ENCODE results near the gene PLA2G4F.

Gene PLA2G4F

GRCh38 chr15:42163291-42163690 is 6.9 kb upstream of the PLA2G4F start:
- no peak for DNase-seq

- DNase-seq, result no peak
Observed at GRCh38 chr15:42160136-42160535, 3.7 kb upstream of the PLA2G4F start.

DNA sequence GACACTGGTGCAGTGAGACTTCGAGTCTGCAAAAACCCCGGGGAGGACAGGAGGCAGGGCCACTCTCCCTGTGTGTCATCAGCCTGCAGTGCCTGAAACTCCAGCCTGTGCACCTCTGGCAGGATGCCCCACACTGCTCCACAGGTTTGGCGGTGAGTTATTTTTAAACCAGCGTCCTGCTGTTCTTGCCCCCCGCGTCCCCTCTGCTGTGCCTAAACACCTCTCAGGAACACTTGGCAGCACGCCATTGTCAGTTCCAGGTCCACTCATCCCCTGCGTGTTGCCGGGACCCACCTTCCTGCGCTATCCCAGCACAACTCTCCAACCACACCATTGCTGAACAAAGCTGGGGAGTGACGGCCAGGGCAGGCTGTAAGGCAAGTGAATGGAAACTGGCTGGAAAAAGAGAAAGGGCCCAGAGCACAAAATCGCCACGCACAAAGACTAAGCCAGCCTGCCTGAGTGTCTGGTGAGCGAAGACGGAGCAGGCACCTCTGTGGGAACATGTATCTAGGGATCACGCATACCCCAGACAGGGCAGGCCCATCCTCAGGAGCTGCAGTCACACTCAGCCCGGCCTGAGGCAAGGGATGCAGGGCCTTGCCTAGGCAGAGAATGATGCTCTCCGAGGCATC is 3.1 kb upstream of the PLA2G4F start:
- no peak for DNase-seq

GRCh38 chr15:42158941-42159340 is 2.5 kb upstream of the PLA2G4F start:
- no peak for DNase-seq

- DNase-seq, result no peak
Observed at GRCh38 chr15:42157981-42158765, 1.7 kb upstream of the PLA2G4F start.

GRCh38 chr15:42157381-42157780 is 945 bp upstream of the PLA2G4F start:
- no peak for DNase-seq

GRCh38 chr15:42155546-42156242 is 742 bp downstream of the PLA2G4F start:
- DNase-seq, result no peak

DNA sequence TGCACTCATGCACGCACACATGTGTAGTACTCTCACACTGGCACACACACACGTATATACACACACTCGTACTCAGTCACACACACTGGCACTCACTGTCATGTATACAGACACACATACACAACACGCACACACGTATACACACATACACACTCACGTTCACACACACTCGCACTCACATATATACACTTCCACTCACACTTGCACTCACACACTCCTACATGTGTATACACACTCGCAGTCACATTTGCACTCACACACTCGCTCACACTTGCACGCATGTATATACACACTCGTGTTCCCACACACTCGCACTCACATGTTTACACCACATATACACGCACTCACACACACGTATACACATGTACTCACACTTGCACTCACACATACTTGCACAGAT is 1.5 kb downstream of the PLA2G4F start:
- no peak for DNase-seq

GRCh38 chr15:42154212-42154941 is 2.1 kb downstream of the PLA2G4F start:
- DNase-seq, result no peak

DNA sequence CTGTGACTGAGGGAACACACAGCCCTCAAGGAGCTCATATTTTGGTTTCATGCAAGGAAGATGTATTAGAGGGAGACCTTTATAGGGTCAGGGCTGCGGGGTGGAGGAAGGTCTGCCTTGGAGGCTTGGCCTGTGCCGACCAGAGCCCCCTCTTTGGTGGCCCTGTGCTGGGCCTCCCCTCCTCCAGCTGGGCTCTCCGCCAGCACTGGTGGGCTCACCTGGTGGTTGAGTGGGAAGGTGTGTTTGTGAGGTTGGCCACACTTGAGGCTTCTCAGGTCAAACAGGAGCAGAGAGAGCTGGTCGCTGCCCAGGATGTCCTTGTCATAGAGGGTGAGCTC is 2.6 kb downstream of the PLA2G4F start:
- DNase-seq, result no peak

- no peak for DNase-seq
Observed at GRCh38 chr15:42152921-42153698, 3.3 kb downstream of the PLA2G4F start.

DNA sequence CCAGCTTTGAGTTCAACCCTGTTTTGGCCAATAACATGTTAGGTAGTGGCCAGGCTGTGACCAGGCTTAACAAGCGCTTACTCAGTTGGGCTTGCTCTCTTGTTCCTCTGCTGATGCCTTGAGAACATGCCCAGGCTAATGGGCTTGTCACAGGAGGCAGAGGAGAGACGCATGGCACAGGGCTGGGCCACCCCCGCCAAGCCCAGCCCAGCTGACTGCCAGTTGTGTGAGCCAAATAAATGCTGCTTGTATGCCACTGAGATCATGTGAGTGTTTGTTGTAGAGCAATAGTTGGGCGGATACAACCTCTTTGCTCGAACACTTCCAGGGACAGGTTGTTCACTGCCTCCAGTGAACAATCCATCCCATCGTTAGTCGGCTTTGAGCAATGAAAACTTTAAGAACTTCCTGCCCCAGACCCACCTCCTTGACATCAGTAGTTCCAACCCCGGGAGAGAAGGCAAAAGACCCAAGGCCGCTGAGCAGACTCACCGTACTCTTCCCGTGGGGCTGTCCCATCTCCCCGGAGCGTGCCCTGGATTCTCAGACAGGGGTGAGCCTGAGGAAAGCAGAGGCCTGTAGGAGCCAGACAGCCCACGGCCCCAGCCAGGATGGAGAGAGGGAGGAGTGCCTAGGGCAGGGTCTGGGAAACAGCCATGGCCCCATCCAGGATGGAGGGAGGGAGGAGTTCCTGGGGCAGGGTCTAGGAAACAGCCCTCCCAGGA is 4.1 kb downstream of the PLA2G4F start:
- no peak for DNase-seq

- DNase-seq, result no peak
Observed at GRCh38 chr15:42151736-42152135, 4.7 kb downstream of the PLA2G4F start.

DNA sequence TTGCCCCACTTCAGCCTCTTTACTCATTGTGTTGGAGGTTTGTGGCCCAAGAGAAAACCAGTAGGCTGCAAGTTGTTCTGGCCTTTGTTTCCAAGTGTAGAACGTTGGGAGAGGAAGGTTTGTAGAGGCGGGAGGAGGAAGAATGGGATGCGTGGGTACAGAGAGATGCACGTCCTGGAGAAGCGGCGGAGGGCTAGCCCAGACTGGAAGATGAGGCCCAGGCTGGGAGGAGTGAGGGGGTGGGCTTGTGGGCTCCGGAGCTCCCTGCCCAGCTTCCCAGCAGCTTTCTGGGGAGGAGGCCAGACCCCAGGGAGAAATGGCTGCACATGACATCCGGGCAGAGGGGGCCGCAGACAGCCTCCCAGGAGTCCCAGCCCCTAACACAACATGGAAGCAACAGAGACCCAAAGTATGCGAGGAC is 5.3 kb downstream of the PLA2G4F start:
- DNase-seq, result no peak

- no peak for DNase-seq
Observed at GRCh38 chr15:42150219-42150970, 6.0 kb downstream of the PLA2G4F start.

- DNase-seq, result no peak
Observed at GRCh38 chr15:42149493-42150218, 6.8 kb downstream of the PLA2G4F start.

DNA sequence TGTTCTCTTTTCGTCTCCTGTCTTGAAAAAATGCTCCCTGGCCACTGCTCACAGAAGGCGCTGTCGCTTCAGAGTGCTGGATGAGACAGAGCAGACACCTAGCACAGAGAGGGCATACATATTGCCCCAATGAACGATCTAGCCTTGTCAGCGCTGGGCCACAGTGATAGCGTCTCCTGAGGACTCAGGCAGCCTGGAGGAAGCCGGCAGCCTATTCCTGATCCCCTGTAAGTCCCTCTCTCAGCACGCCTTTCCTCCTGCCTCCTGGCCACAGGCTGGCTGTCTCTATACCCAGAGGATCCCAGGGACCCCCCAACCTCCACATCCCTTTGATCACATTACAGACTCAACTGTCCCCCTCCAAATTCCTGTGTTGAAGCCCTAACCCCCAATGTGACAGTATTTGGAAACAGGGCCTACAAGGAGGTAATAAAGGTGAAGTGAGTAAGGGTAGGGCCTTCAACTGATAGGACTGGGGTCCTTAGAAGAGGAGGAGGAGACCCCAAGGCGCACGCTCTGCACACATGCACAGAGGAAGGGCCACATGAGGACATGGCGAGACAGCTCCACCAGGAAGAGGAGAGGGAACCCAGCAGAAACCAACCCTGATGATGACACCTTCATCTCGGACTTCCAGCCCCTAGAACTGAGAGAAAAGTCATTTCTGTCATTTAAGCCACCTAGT is 7.5 kb downstream of the PLA2G4F start:
- DNase-seq, result no peak

DNA sequence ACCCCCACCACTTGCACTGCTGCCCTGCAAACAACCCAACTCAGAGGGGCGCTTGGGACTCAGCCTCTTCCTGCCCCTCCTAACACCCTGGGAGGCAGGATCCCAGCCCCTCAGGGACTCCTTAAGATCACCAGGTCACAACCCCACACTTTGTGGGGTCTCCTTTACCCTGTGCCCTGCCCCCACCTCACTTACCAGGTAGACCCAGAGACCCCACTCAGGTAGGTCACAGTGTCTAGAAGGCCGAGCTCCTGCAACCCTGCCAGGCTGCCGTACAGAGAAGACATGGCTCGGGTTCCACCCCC is 9.1 kb downstream of the PLA2G4F start:
- no peak for DNase-seq

GRCh38 chr15:42146551-42147430 is 9.6 kb downstream of the PLA2G4F start:
- DNase-seq, result no peak

Data from stimulated activated CD4-positive, alpha-beta T cell treated with anti-CD3 and anti-CD28 coated beads, Interleukin-4, amount 100 ng/mL, for 24 hours (primary cell).